HL-60 (cell line): Measurements from ENCODE around the gene MLXIP.

ENCODE experiments used
- DNase-seq, 2 experiments: peaks; one replicate each; pipeline ENCODE4 v3.0.0-alpha.2; 2010 to 2020; ENCODE audit warnings: low read depth in 1 of 2, low spot score in 1 of 2
- H3K27ac ChIP-seq: fragments of 250-450 bp; sonication (Bioruptor Pico); replicated peaks from 2 replicates; pipeline ENCODE4 v1.5.1; 2020; ENCODE audit warnings: mild to moderate bottlenecking, moderate library complexity
- H3K27me3 ChIP-seq: fragments of 250-450 bp; sonication (Bioruptor Pico); 2 replicates; pipeline ENCODE4 v1.5.1; 2021; ENCODE audit warnings: mild to moderate bottlenecking, moderate library complexity; ENCODE audit not compliant: insufficient read depth, poor library complexity, severe bottlenecking
- H3K4me3 ChIP-seq: replicated peaks from 2 replicates; pipeline ENCODE4 v1.5.1; 2011; ENCODE audit warnings: mild to moderate bottlenecking, control low read depth, low read length; ENCODE audit not compliant: insufficient read depth
- GABPA ChIP-seq: IDR thresholded peaks from 2 replicates; pipeline ENCODE4 v1.6.1; 2012; ENCODE audit warnings: low read depth
- POLR2AphosphoS5 ChIP-seq: IDR thresholded peaks from 2 replicates; pipeline ENCODE4 v1.6.1; 2012; ENCODE audit warnings: low read depth
- SPI1 ChIP-seq: IDR thresholded peaks from 2 replicates; pipeline ENCODE4 v1.6.1; 2012; ENCODE audit warnings: low read depth, mild to moderate bottlenecking, borderline replicate concordance
- TF ChIP-seq, protein P1 (sequence below): IDR thresholded peaks from one replicate; pipeline ENCODE4 v1.5.1; 2011; ENCODE audit warnings: low read length, control low read depth, inconsistent platforms; ENCODE audit not compliant: insufficient read depth
- TF ChIP-seq, protein P2 (sequence below): IDR thresholded peaks from 2 replicates; pipeline ENCODE4 v1.6.1; 2012; ENCODE audit warnings: low read depth; ENCODE audit not compliant: insufficient replicate concordance

The MLXIP gene

DNA sequence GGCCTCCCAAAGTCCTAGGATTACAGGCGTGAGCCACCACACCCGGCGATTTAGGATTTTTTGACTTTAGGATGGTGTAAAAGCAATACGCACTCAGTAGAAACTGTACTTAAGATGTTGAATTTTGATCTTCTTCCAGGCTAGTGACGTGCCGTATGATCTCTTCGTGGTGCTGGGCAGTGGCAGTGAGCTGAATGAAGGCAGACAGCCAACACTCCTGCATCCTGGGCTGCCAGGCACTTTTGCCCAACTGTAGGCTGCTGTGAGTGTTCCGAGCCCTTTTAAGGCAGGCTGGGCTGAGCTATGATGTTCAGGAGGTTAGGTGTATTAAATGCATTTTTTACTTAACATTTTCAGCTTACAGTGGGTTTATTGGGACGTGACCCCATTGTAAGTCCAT, 74.2 kb downstream of the MLXIP start:
- Histone ChIP-seq H3K27ac (no peak overlapping the region), H3K4me3 (no peak overlapping the region), H3K27me3 (no peaks in the 10 kb centered on the region)
- DNase-seq = no peak
- TF ChIP-seq POLR2AphosphoS5 (no peak), GABPA (no peak), SPI1 (no peak)
- TF ChIP-seq, protein P1, sequence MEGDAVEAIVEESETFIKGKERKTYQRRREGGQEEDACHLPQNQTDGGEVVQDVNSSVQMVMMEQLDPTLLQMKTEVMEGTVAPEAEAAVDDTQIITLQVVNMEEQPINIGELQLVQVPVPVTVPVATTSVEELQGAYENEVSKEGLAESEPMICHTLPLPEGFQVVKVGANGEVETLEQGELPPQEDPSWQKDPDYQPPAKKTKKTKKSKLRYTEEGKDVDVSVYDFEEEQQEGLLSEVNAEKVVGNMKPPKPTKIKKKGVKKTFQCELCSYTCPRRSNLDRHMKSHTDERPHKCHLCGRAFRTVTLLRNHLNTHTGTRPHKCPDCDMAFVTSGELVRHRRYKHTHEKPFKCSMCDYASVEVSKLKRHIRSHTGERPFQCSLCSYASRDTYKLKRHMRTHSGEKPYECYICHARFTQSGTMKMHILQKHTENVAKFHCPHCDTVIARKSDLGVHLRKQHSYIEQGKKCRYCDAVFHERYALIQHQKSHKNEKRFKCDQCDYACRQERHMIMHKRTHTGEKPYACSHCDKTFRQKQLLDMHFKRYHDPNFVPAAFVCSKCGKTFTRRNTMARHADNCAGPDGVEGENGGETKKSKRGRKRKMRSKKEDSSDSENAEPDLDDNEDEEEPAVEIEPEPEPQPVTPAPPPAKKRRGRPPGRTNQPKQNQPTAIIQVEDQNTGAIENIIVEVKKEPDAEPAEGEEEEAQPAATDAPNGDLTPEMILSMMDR = no peak

- H3K27ac ChIP-seq = no peak overlapping the region
- TF ChIP-seq, protein P1 = no peak
- TF ChIP-seq SPI1 (no peak), POLR2AphosphoS5 (no peak), GABPA (no peak)
- TF ChIP-seq, protein P2, sequence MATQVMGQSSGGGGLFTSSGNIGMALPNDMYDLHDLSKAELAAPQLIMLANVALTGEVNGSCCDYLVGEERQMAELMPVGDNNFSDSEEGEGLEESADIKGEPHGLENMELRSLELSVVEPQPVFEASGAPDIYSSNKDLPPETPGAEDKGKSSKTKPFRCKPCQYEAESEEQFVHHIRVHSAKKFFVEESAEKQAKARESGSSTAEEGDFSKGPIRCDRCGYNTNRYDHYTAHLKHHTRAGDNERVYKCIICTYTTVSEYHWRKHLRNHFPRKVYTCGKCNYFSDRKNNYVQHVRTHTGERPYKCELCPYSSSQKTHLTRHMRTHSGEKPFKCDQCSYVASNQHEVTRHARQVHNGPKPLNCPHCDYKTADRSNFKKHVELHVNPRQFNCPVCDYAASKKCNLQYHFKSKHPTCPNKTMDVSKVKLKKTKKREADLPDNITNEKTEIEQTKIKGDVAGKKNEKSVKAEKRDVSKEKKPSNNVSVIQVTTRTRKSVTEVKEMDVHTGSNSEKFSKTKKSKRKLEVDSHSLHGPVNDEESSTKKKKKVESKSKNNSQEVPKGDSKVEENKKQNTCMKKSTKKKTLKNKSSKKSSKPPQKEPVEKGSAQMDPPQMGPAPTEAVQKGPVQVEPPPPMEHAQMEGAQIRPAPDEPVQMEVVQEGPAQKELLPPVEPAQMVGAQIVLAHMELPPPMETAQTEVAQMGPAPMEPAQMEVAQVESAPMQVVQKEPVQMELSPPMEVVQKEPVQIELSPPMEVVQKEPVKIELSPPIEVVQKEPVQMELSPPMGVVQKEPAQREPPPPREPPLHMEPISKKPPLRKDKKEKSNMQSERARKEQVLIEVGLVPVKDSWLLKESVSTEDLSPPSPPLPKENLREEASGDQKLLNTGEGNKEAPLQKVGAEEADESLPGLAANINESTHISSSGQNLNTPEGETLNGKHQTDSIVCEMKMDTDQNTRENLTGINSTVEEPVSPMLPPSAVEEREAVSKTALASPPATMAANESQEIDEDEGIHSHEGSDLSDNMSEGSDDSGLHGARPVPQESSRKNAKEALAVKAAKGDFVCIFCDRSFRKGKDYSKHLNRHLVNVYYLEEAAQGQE = no peak
- DNase-seq = no peak
Measured at GRCh38 chr12:122155705-122156104, 77.1 kb downstream of the MLXIP start.

DNA sequence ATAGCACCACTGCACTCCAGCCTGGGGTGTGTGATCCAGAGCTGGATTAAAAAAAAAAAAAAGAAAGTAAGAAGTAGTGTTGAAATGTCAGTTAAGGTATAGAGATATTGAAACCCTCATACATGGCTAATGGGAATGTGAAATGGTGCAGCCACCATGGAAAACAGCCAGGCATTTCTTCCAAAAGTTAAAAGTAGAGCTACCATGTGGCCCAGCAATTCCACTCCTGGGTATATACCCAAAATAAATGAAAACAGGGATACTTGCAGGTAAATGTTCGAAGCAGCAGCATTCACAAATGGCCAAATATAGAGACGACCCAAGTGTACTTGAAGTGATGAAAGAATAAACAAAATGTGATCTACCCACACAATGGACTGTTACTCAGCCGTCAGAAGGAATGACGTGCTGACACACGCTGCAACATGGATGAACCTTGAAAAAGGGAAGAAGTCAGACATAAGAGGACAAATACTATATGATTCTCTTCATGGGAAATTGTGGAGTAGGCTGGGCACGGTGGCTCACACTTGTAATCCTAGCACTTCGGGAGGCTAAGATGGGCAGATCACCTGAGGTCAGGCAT, 80.2 kb downstream of the MLXIP start:
- H3K4me3 ChIP-seq = no peak overlapping the region
- H3K27me3 ChIP-seq = no peaks in the 10 kb centered on the region
- H3K27ac ChIP-seq = no peak overlapping the region
- DNase-seq = no peak
- TF ChIP-seq SPI1 (no peak), GABPA (no peak), POLR2AphosphoS5 (no peak)
- TF ChIP-seq, protein P1 = no peak
- TF ChIP-seq, protein P2 = no peak

More at GRCh38 chr12:122155705-122156104, 77.1 kb downstream of the MLXIP start:
- H3K27me3 ChIP-seq = no peaks in the 10 kb centered on the region
- no peak overlapping the region for H3K4me3 ChIP-seq

- H3K4me3 ChIP-seq = no peak overlapping the region
- TF ChIP-seq GABPA = no peak
- no peak for TF ChIP-seq POLR2AphosphoS5
- TF ChIP-seq, protein P1 = no peak
- TF ChIP-seq SPI1 = no peak
- TF ChIP-seq, protein P2 = no peak
- H3K27ac ChIP-seq = no peak overlapping the region
- no peaks in the 10 kb centered on the region for H3K27me3 ChIP-seq
- DNase-seq = no peak
Measured at GRCh38 chr12:122159882-122160281, 81.3 kb downstream of the MLXIP start.
